Left ventricle myocardium inferior (tissue), 1 donor: ENCODE results near the gene HP1BP3. TPM values are rescaled to one million over a fixed set of nuclear protein-coding genes. Genes with fewer than 3 reads are reported as not detected.

Experiments used
- DNase-seq: peaks from one replicate; pipeline ENCODE4 v3.0.0-alpha.2; 2020
- H3K27ac ChIP-seq: fragments of 200-600 bp; replicated peaks from 2 replicates; pipeline ENCODE4 v1.8.0; 2021
- H3K27me3 ChIP-seq: fragments of 200-600 bp; 2 replicates; pipeline ENCODE4 v1.8.0; 2021; ENCODE audit warnings: low read depth
- H3K36me3 ChIP-seq: fragments of 200-600 bp; 2 replicates; pipeline ENCODE4 v1.8.0; 2021
- H3K4me1 ChIP-seq: fragments of 200-600 bp; 2 replicates; pipeline ENCODE4 v1.8.0; 2021
- H3K4me3 ChIP-seq: fragments of 200-600 bp; 2 replicates; pipeline ENCODE4 v1.8.0; 2021; ENCODE audit warnings: mild to moderate bottlenecking, moderate library complexity
- H3K9me3 ChIP-seq: fragments of 200-600 bp; replicated peaks from 2 replicates; pipeline ENCODE4 v1.8.0; 2021
- intact Hi-C: fragments of 100-400 bp; cut with micrococcal nuclease; formaldehyde crosslinking; loops from one replicate; pipeline ENCODE4 v1.11.0; 2022
- total RNA-seq: library from RNA; stranded (reverse); fragmentation: NEBNext Ultra II Directional; extraction: Animal tissue kit (Norgen Biotek cat#: 25700); gene quantifications from one replicate; pipeline ENCODE4 v1.2.1, GENCODE V29; 2021
- TF ChIP-seq, protein P1 (sequence below): fragments of 200-600 bp; IDR thresholded peaks from 2 replicates; pipeline ENCODE4 v1.8.0; 2021; ENCODE audit warnings: antibody characterized with exemption, mild to moderate bottlenecking, borderline replicate concordance
- donor health status: DM: no; HTN: yes; CAD: no; lungs with severe emphysema.

Gene HP1BP3
- total RNA-seq, 1 donor from 2014 or later, result 118 TPM

DNA sequence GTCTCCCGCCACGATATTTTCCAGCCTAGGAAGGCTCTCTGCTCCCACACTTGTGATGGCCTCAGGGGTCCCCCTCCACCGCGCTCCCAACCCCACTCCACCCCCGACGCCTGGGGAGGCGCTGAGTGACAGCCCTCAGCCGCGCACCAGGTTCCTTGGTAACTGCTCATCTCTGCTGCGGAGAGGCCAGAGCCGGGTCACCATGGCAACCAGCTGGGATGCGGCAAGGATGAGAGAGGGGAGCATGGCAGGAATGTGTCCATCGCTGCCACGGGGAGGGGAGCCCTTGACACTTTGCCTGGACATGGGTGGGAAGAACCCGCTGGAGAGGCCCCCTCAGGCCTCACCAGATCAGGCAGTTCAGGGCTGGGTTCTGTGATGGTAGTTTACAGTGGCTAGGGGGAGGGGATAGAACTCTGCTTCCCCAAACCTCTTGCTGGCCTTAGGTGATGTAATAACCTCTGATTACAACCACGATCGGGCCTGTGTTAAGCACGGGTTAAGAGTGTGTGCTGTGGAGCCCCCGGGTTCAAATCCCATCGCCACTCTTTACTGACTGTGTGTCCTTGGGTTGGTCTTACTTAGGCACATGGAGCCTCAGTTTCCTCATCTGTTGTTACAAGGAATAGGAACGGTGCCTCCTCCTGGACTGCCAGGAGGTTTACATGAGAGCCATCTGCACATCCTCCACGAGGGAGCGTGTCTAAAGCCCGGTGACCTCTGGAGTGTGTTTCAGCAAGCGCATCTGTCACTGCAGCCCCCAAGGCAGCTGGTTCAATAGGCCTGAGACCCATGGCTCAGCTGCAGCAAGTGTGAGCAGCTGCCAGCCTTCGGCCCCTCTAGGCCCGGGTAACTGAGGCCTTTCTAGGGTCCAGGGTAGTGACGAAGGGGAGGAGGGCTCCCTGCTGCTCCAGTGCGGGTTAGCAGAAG is 75.6 kb downstream of the HP1BP3 start:
- Histone ChIP-seq H3K27ac (no peak overlapping the region), H3K9me3 (no peaks in the 10 kb centered on the region), H3K27me3 (peaks cover 55% of the 10 kb centered on the region), H3K36me3 (no peaks in the 10 kb centered on the region), H3K4me3 (no peak overlapping the region), H3K4me1 (no peaks in the 10 kb centered on the region)
- TF ChIP-seq, protein P1, sequence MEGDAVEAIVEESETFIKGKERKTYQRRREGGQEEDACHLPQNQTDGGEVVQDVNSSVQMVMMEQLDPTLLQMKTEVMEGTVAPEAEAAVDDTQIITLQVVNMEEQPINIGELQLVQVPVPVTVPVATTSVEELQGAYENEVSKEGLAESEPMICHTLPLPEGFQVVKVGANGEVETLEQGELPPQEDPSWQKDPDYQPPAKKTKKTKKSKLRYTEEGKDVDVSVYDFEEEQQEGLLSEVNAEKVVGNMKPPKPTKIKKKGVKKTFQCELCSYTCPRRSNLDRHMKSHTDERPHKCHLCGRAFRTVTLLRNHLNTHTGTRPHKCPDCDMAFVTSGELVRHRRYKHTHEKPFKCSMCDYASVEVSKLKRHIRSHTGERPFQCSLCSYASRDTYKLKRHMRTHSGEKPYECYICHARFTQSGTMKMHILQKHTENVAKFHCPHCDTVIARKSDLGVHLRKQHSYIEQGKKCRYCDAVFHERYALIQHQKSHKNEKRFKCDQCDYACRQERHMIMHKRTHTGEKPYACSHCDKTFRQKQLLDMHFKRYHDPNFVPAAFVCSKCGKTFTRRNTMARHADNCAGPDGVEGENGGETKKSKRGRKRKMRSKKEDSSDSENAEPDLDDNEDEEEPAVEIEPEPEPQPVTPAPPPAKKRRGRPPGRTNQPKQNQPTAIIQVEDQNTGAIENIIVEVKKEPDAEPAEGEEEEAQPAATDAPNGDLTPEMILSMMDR, result no peak
- DNase-seq, result no peak
- intact Hi-C loops, result no loop called here

DNA sequence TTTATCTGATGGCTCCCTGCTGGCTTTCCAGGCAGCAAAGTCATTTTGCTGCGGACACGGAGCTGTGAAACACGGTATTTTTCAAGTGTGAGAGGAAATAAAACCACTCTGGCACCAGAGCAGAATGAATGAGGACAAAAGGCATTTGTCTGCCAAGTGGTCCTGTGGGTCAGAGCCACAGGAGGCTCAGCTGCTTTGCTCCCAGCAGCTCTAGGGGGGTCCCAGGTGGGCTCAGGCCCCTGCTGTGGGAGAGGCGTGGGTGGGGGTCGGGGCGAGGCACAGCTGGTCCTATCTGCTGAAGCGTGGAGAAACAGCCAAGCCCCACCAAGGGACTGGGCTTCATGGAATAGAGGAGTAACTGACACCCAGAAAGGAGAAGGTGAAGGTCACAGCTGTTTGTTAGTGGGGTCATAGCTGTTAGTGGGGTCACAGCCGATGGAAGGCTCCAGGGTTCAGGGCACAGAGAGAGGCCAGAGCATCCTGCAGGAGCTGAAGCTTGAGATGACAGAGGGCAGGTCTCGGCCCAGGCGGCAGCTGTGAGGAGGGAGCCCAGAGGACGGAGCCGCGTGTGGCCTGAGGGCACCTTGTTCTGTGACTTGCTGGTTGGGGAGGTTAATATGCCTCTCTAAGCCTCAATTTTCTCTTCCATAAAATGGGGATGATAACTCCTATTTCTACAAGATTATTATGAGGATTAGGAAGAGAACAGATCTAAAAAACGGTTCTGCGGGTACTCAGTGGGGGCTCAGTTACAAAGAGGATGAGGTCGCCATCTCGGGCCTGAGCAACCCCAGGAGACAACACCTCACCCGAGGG is 76.4 kb downstream of the HP1BP3 start:
- no peaks in the 10 kb centered on the region for H3K9me3 ChIP-seq
- H3K4me3 ChIP-seq, result no peak overlapping the region
- no peak for DNase-seq
- no peaks in the 10 kb centered on the region for H3K4me1 ChIP-seq
- intact Hi-C loops, result no loop called here
- H3K36me3 ChIP-seq, result no peaks in the 10 kb centered on the region
- H3K27ac ChIP-seq, result no peak overlapping the region
- H3K27me3 ChIP-seq, result peaks cover 46% of the 10 kb centered on the region
- TF ChIP-seq, protein P1, result no peak

DNA sequence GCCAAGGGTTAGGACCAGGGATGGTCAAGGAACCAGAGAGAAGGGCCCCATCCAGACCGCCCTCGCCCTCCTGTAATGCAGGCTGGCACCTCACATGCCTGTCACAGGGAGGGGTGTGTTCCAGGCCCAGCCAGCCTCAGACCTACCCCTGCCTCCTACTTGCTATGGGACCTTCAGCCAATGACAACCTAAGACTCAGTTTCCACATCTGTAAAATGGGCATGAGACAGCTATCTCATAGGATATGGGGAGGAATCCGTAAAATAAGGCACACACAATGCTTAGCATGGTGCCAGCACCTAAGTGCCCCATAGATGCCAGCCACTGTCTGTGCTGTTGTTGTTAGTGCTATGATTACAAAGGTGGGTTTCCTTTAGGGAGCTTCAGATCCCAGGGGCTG is 77.2 kb downstream of the HP1BP3 start:
- intact Hi-C loops, result no loop called here
- no peak overlapping the region for H3K4me3 ChIP-seq
- no peaks in the 10 kb centered on the region for H3K36me3 ChIP-seq
- no peaks in the 10 kb centered on the region for H3K4me1 ChIP-seq
- H3K27ac ChIP-seq, result no peak overlapping the region
- H3K27me3 ChIP-seq, result peaks cover 39% of the 10 kb centered on the region
- no peak for DNase-seq
- H3K9me3 ChIP-seq, result no peaks in the 10 kb centered on the region
- TF ChIP-seq, protein P1, result no peak

DNA sequence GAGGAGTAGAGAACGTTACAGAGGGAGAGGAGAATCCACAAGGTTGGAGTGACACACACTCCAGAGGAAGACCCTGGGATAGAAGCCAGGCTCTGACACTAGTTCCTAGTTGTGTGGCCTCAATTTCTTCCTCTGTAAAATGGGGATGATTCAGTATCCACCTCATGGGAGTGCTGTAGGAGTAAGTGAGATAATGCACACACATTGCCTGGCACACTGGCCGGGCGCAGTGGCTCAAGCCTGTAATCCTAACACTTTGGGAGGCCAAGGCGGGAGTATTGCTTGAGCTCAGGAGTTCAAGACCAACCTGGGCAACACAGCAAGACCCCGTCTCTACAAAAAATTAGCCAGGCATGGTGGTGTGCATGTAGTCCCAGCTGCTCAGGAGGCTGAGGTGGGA is 78.2 kb downstream of the HP1BP3 start:
- no peaks in the 10 kb centered on the region for H3K4me1 ChIP-seq
- H3K27ac ChIP-seq, result no peak overlapping the region
- no peak overlapping the region for H3K4me3 ChIP-seq
- H3K27me3 ChIP-seq, result peaks cover 39% of the 10 kb centered on the region
- TF ChIP-seq, protein P1, result no peak
- H3K36me3 ChIP-seq, result no peaks in the 10 kb centered on the region
- intact Hi-C loops, result no loop called here
- DNase-seq, result no peak
- no peaks in the 10 kb centered on the region for H3K9me3 ChIP-seq

DNA sequence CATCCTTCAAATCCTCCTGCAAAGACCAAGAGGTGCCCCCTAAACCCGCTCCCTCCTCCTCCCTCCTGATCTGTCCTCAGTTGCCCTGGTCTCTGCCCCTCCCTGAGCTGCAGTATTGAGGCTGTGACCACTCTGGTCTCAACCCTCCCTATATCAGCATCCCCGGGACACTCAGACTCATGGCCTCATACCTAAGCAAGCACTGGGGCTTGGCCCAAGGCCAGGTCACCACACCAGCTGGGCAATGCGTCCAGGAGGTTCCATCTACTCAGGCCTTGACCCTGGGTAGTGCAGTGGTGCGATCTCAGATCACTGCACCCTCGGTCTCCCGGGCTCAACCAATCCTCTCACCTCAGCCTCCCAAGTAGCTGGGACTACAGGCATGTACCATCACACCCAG is 79.0 kb downstream of the HP1BP3 start:
- no peak for DNase-seq
- Histone ChIP-seq H3K4me3 (no peak overlapping the region), H3K27me3 (peaks cover 31% of the 10 kb centered on the region), H3K4me1 (no peaks in the 10 kb centered on the region), H3K9me3 (no peaks in the 10 kb centered on the region), H3K27ac (no peak overlapping the region), H3K36me3 (no peaks in the 10 kb centered on the region)
- intact Hi-C loops, result no loop called here
- TF ChIP-seq, protein P1, result no peak
